Measurements from ENCODE around the gene ATPAF1.
"Not testable (repeated sequence)": the region's sequence is repeated elsewhere in the genome, so short reads cannot be mapped to it uniquely, and the experiment has no call there.

The ATPAF1 gene

GRCh38 chr1:46672696-46673095 is 4.5 kb upstream of the ATPAF1 start:
- H3K4me3 ChIP-seq (replicated peaks; ENCODE audit: low read depth, low read length): no peak overlapping the region
- TF ChIP-seq CTCF (IDR thresholded peaks at IDR 0.05; ENCODE audit: low read depth, low read length, missing control alignments): no peak
- no peak for DNase-seq (ENCODE audit: extremely low read depth, low read depth)

GRCh38 chr1:46671554-46671953 is 3.4 kb upstream of the ATPAF1 start, which contains the start of gene TEX38:
TEX38 (plus strand) TSS chr1:46671854; CDS start chr1:46671935, 81 bp downstream.
- DNase-seq (ENCODE audit: extremely low read depth, low read depth): no peak
- TF ChIP-seq CTCF (IDR thresholded peaks at IDR 0.05; ENCODE audit: low read depth, low read length, missing control alignments): no peak
- H3K4me3 ChIP-seq (replicated peaks; ENCODE audit: low read depth, low read length): no peak within 1 kb of the TSS

- DNase-seq (ENCODE audit: extremely low read depth, low read depth): no peak
- no peak for TF ChIP-seq CTCF (IDR thresholded peaks at IDR 0.05; ENCODE audit: low read depth, low read length, missing control alignments)
Measured at GRCh38 chr1:46670134-46670533, 2.0 kb upstream of the ATPAF1 start.

GRCh38 chr1:46665983-46666382 is 2.2 kb downstream of the ATPAF1 start:
- no peak for TF ChIP-seq CTCF (IDR thresholded peaks at IDR 0.05; ENCODE audit: low read depth, low read length, missing control alignments)
- H3K4me3 ChIP-seq (replicated peaks; ENCODE audit: low read depth, low read length): no peak overlapping the region
- no peak for DNase-seq (ENCODE audit: extremely low read depth, low read depth)

More at GRCh38 chr1:46670134-46670533, 2.0 kb upstream of the ATPAF1 start:
- H3K4me3 ChIP-seq (replicated peaks; ENCODE audit: low read depth, low read length): no peak overlapping the region

- not testable (repeated sequence) for DNase-seq (ENCODE audit: extremely low read depth, low read depth); H3K4me3 ChIP-seq (replicated peaks; ENCODE audit: low read depth, low read length)
Measured at GRCh38 chr1:46662919-46663318, 5.2 kb downstream of the ATPAF1 start.

GRCh38 chr1:46660116-46660515 is 8.0 kb downstream of the ATPAF1 start:
- H3K4me3 ChIP-seq (replicated peaks; ENCODE audit: low read depth, low read length): not testable (repeated sequence)

GRCh38 chr1:46659307-46659870 is 8.8 kb downstream of the ATPAF1 start:
- H3K4me3 ChIP-seq (replicated peaks; ENCODE audit: low read depth, low read length): no peak overlapping the region
- TF ChIP-seq CTCF (IDR thresholded peaks at IDR 0.05; ENCODE audit: low read depth, low read length, missing control alignments): no peak
- DNase-seq (ENCODE audit: extremely low read depth, low read depth): no peak

More at GRCh38 chr1:46660116-46660515, 8.0 kb downstream of the ATPAF1 start:
- not testable (repeated sequence) for DNase-seq (ENCODE audit: extremely low read depth, low read depth)

- no peak for DNase-seq (ENCODE audit: extremely low read depth, low read depth)
- TF ChIP-seq CTCF (IDR thresholded peaks at IDR 0.05; ENCODE audit: low read depth, low read length, missing control alignments): no peak
- no peak overlapping the region for H3K4me3 ChIP-seq (replicated peaks; ENCODE audit: low read depth, low read length)
Measured at GRCh38 chr1:46657775-46658174, 10.4 kb downstream of the ATPAF1 start.

Measured in HFF-Myc (cell line).